GM18502 (cell line): ENCODE results near the gene OPTC.

ENCODE experiments used
- ATAC-seq: cut with Tn5 transposase; IDR thresholded peaks from one replicate; pipeline ENCODE4 v1.9.1; 2021; ENCODE audit warnings: mild to moderate bottlenecking; ENCODE audit not compliant: unreplicated experiment, poor library complexity

Gene OPTC

DNA sequence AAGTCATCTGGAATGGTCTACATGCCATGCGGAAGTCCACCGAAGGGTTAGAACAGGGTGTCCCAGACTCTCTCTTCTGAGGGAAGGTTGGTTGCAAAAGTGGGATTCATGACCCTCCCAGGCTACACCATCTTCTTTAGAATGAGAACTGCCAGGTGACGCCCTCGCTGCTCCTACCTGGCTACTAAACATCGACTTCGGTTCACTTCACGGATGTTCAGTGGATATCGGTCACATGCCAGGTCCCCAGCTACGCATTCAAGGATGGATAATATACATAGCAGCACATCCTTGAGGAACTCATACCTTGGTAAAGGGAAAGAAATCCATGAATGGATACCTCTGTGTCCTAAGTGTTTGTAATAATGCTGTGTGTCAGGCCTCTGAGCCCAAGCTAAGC lies 3.3 kb upstream of the OPTC start:
- ATAC-seq = no peak

DNA sequence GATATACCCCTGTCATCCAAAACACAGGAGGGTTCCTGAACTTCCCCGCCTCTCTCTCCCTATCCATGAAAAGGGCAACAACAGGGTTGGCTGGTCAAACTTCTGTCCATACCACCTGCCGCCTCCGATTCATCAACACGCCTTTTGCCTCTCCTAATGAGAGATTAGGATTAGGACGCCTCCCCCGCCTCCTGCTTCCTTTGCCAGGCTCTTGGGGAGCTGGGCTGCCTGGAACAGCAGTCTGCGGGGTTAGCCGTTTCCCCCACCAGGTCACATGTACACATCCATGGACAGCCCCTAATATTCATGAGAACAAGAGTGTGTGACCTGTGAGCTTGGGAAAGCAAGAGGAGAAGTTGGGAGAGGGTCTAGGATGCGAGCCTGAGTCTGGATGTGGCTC lies 2.3 kb upstream of the OPTC start:
- ATAC-seq = no peak

DNA sequence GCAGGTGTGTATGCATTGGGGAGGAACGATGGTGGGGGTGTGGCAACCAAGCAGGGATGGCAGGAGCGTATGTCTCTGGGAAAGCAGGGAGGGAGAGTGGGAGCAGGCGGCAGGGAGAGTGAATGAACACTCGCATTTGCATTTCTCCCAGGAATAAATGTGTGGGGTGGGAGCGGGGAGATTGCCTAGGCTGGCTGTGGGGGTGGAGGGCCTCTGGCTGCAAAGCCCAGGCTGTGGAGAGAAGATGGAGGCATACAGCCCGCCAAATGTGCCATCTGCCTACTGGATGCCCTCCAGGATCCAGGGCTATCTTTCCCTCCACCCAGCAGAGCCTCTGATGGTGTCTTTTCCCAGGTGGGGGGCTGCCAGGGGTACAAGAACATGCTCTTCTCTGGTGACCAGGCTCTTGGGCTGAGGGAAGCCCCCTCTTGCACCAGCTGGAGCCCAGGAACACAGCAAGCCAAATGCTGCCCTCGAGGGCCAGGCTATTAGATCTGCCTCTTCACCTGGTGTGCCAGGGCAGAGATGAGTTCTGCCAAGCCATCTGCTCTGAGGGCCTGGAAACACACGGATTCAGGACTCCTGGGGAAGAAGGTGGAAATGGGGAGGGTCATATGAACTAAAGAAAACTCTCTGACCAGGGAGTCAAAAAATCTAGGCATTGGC lies 1.7 kb upstream of the OPTC start:
- no peak for ATAC-seq

DNA sequence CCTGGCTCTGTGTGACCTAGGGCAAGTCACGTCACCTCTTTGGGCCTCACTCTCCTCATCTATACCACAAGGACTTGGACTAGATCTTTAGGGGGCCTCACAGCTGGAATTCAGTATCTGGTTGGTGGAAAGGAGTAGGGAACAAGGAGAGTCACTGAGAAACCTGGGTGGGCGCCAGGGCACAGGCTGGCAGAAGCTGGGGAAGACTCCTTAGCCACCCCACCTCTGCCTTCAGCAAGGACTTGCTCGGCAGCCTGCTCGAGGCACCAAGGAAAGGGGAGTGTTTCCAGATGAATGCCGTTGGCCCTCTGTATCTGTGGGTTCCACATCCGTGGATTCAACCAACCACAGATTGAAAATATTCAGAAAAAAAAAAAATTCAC lies 1.2 kb upstream of the OPTC start:
- no peak for ATAC-seq

DNA sequence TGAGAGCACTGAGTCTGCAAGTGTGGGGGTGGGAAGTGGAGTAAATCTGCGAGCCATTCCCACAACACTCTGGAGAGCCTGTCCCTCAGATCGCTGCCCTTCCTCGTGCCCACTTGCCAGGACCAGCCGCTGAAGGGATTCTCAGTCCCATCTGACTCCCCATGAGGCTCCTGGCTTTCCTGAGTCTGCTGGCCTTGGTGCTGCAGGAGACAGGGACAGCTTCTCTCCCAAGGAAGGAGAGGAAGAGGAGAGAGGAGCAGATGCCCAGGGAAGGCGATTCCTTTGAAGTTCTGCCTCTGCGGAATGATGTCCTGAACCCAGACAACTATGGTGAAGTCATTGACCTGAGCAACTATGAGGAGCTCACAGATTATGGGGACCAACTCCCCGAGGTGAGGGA lies 1.9 kb downstream of the OPTC start:
- ATAC-seq = no peak

DNA sequence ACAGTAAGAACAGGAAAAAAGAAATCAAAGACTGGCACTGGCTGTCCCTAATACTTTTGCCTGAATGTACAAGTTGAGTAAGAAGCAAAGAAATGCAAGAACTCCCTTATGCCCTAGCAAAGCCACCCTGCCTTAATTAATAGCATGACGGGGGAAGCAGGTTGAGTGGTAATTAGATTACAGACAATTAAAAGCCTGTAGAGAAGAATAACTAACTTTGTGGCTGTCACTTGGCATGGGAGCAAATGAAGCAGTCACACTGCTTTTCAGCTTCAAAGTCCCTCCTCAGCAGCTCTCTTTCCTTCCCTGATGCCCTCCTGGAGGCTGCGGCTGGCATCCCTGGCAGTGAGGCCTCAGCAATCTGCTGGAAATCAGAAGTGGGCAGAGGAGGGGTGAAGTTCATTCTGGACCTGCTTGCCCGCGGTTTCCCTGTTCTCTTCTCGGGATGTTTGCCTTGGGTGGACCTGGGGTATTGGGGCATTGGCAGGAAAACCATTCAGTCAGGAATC lies 3.4 kb downstream of the OPTC start:
- ATAC-seq = no peak

DNA sequence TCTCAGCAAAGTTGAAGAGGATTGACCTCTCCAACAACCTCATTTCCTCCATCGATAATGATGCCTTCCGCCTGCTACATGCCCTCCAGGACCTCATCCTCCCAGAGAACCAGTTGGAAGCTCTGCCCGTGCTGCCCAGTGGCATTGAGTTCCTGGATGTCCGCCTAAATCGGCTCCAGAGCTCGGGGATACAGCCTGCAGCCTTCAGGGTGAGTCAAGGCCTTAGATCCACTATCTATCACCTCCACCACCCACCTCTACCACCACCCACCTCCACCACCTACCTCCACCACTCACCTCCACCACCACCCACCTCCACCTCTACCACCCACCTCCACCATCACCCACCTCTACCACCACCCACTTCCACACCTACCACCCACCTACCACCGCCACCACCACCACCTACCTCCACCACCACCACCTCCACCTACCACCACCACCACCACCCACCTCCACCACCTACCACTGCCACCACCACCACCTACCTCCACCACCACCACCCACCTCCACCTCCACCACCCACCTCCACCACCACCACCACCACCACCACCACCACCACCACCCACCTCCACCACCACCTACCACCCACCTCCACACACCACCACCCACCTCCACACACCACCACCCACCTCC lies 5.8 kb downstream of the OPTC start:
- ATAC-seq = no peak

DNA sequence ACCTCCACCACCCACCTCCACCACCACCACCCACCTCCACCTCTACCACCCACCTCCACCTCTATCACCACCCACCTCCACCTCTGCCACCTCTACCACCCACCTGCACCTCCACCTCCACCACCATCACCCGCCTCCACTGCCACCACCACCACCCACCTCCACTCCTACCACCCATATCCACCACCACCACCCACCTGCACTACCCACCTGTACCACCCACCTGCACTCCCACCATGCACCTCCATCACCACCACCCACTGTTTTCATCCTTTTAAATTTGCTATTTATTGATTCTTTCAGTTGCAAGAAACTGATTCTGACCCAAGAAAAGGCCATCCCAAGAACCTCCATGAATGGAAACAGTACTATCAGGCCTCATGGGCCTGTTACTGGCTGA lies 6.3 kb downstream of the OPTC start:
- no peak for ATAC-seq

DNA sequence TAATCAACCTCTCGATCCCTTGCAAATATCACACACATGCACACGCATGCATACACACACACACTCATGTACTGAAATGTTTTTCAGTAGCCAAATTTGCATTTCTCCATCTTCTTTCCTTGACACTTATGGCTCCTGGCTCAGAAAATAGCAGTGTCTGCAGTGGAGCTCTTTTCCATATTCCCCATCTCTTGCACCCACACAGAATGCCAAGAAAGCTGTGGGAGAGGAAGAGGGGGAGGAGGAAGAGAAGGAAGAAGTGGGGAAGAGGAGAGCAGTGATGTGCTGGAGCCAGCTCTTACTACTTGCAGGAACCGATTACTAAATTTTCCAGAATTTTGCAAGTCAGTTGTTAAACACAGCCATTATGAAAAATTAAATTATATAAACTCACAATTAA lies 9.9 kb downstream of the OPTC start:
- ATAC-seq = no peak

DNA sequence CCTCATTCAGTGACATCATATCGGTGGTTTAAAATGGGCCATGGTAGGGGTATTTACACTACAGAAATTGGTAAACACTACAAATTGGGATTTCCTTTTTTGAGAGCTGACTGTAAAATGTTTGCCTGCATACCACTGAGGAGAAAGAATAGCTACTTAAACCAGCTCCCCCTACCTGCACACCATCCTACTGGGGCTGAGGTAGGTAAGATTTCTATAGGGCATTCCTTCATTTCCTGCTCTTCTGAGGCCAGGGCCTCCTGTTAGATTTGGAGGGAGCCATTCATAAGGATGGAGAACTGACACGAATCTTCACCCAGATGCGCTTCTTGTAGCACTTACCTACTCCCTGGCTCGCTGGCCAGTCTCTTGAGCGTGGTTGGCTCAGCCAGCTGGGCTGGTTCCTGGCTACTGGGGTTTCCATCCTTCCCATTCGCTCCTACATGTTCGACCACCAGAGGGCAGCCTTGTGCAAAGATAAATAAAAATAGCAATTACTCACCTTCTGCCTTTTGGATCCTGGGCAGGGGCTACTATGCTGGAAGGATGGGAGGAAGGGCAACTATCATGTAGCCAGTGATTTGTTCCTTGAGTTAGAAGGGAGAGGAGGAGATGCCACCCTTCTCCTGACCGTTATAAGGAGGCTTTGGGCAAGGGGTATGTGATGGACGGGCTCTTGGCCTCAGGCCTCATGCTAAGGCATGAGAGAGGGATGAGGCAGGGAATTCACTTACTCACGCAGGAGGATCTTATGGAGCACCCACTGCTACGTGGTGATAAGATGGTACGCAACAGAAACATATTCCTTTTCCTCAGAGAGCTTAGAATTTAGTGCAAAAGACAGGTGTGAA lies 10.7 kb downstream of the OPTC start:
- ATAC-seq = no peak

DNA sequence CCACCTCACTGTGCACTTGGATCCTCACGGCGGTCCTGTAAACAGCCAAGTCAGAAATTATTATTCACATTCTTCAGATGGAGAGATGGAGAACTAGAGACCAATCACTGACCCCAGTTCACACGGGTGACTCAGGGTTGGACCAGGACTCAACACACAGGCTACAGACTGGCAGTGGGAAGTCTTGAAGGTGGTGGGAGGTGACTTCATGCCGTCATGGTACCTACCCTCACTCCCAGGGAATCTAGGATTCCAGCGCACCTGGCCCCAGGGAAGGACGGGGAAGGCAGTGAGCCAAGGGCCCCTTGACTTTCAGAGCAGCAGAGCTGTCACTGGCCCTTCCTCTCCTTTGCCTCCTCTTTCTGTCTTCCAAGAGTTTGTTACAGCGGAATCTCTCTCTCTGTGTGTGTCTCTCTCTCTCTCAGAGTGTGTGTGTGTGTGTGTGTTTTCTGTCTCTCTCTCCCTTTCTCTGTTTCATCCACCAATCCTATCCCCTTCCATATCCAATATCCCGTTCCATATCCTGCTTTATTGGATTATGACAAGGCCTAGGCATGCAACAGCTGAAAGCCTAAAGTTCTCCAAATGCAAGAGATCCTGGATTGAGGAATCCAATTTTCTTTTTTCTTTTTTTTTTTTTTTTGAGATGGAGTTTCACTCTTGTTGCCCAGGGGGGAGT lies 11.7 kb downstream of the OPTC start:
- ATAC-seq = no peak

DNA sequence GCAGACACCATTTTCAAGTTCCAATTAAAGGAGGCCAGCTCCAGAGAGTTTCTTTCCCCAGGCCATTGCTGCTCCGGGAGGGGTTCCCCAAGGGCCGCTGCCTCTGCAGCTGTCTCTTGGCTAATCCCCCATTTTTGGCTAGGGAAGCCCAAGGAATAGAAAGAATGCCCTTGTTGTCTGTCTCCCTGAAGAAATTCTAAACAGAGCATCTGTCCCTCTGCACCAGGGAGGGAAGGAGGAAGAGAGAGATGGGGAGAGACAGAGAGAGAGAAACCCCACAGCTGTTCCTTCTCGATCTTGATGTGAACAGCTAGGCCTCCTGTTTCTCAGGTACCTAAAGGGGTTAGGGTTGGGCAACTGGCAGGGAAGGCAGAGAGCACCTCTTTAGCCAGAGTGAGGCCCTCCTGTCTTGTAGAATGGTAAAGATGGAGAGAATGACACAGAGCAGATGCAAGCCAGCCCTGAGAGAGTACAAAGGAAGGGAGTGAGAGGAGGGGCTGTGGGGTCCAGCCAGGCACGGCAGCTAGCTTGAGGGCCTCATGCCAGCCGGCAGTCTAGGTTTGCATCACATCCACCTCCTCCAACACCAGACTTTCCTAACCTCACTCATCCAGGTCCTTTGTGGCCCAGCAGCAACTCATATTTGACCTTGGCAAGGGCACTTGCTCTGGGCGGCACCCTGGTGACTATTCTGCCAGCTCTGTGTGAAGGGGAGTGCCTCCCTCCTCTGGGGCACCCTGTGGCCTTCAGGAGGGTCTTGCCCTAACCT lies 13.1 kb downstream of the OPTC start:
- ATAC-seq = no peak

DNA sequence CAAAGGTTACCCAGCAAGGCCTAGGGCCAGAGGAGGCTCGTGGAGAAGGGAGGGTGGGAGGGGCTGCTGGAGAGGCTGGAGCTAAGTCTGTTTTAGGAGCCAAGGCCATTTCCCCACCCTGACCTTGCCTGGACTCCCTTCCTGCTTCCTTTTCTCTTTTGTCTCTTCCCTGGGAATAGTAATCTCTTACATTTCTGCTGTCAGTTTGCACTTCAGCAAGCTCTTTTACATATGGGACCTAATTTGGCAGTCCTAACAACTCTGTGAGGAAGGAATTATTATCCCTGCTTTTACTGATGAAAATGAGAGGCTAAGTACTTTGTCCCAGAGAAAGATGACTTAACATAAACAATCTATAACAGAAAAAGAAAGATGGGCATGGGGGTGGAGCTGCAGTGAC lies 13.8 kb downstream of the OPTC start:
- no peak for ATAC-seq

DNA sequence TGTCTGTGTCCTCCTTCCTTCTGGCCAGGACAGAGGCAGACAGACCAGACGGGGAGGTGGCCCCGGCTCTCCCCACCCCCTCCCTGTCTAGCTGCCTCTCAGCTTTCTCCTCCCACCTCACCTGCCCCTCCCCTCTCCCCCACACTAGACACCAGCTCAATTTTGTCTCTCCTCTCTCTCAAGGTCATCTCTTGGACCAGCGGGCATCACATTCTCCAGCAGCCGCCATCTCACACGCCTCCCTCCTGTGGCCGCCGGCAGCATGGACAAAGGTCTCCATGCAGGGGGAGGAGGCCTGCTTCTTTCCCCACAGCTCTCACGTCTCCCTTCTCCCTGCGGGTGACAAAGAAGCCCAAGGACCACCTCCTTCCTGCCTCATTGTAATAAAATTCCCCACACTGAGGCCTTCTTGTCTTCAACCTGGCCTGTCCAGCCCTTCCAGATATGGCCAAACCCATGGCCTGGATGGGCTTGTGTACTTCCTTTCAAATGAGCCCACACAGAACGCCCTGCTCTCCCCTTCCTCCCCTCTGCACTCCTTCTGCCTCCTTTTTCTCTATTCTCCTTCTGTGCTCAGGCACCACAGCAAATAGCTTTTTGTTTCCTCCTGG lies 14.6 kb downstream of the OPTC start:
- ATAC-seq = no peak

DNA sequence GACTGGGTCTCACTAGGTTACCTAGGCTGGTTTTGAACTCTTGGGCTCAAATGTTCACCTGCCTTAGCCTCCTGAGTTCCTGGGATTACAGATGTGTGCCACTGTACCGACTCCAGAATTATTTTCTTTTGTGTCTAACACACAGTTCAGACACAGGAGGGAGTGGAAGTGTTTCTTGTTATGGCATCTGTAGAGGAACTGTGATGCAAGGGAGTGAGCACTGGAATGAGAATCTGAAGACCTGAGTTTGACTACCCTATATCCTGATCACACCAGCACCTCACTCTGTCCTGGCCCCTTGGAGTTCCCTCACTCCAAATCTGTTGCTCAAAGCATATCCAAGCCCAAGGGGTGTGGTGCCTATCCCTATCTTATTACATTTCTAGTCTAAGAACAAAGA lies 15.2 kb downstream of the OPTC start:
- no peak for ATAC-seq

DNA sequence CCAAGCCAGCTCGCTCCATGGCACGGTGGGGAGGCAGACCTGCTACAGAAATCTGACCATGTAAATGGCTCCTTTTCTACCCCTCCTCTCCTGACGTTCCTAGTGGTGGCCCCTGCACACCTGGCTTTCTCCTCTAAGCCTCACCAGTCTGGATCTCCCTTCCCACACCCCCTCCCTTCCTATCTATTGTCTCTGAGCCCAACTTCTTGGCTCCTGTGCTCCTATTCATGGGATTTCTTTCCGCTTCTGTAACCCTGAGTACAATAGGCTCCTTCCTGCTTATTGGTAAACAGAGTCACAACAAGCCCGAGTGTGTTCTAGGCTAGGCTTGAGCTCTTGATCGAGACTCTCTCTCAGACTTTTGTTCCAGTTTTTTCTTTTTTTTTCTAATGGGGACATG lies 17.6 kb downstream of the OPTC start:
- ATAC-seq = no peak

DNA sequence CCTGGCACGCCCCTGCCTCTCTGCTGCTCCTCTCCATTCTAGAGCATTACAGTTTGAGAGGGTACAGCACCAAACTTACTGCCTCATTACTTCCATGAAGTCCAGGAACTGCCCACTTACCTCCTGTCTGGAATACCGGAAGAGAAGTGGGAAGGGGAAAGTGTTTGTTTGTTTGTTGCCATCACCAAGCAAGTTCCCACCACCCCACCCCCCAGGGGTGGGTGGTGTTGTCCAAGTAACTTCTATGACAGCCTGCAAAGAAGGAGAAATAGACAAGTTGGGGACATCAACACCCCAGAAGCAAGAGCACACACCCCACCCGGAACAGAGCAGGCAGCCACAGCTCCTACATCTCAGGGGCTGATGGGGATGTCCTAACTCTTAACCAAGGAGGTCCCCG lies 18.0 kb downstream of the OPTC start:
- ATAC-seq = no peak

DNA sequence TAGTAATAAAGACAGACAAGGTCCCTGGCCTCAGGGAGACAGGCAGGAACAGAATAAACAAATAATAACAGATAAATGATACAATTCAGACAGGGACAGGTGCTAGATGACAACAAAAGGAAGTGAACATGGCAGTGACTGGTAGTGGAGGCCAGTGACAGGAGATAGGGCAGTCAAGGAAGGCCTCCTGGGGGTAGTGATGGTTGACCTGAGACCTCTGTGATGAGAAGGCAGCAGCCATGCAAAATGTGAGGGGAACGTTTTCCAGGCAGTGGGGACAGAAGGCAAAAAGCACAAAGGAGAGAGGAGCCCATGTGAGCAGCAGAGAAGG lies 18.5 kb downstream of the OPTC start:
- ATAC-seq = no peak

DNA sequence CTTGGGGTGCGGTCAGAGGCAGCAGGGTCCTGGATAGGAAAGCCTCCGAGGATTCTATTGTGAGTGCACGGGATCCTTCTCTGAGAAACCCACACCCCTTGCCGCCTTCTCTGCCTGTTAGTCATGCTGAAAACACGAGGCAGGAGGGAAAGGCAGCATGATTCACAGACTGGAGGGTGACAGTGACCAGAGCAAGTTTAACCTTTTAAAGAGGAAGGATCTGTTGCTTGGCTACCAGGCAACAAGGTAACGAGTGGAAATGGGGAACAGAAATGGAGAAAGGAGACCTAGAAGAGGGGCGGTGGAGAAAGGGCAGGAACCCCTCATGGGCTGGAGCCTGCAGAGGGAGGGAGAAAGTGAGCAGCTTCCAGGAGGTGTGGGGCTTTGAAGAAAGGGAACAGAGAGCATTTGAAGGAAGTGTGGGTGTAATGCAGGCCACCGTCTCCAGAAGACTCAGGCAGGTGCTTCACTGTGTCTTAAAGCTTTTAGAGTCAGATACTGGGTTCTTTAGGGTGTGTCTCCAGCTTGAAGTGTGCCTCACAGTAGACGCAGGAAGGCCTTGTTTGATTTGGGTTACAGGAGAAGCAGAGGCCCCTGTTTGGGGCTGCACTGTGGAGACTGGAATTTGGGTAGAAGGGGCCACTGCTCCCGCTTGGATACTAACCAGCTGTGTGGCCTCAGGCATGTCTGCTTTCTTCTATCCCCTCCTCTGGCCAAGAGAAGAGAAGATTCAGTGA lies 19.1 kb downstream of the OPTC start:
- no peak for ATAC-seq
